ENCODE results near the gene PLEKHB1.

Gene PLEKHB1

GRCh38 chr11:73645972-73646631 lies at the start of gene PLEKHB1:
TSS of gene PLEKHB1 (plus strand) at chr11:73646581. CDS start at chr11:73646609, 28 bp downstream.
- intact Hi-C loops (cut with DNase I; ENCODE audit: low total_unique reads), result no loop called here
- DNase-seq, result no peak
- no peaks in the 10 kb centered on the region for H3K9me3 ChIP-seq
- H3K4me1 ChIP-seq, result peaks cover 0 to 13% (median 5%) of the 10 kb centered on the region in 4 donors
- no peak for TF ChIP-seq CTCF (IDR thresholded peaks at IDR 0.05)
- peak within 1 kb of the TSS; percentile 11 to 44 for H3K4me3 ChIP-seq
- no peak within 1 kb of the TSS for H3K27ac ChIP-seq
- peaks cover 0 to 12% of the 10 kb centered on the region in 2 donors for H3K27me3 ChIP-seq
- no peaks in the 10 kb centered on the region for H3K36me3 ChIP-seq

GRCh38 chr11:73597336-73597955 lies 48.9 kb upstream of the PLEKHB1 start:
- no peak for DNase-seq
- Histone ChIP-seq H3K9me3 (no peaks in the 10 kb centered on the region), H3K36me3 (no peaks in the 10 kb centered on the region), H3K4me1 (peaks cover 0 to 26% (median 13%) of the 10 kb centered on the region in 4 donors), H3K27ac (peak overlapping the region; percentile 80 to 88), H3K27me3 (no peaks in the 10 kb centered on the region), H3K4me3 (peak overlapping the region; percentile 83 to 99)
- TF ChIP-seq CTCF (IDR thresholded peaks at IDR 0.05), result no peak
- intact Hi-C loops (cut with DNase I; ENCODE audit: low total_unique reads), result no loop called here

GRCh38 chr11:73597956-73598718 lies 48.2 kb upstream of the PLEKHB1 start, which contains the start of gene FAM168A:
TSS of gene FAM168A (minus strand) at chr11:73598112. CDS start at chr11:73468474, 129,638 bp downstream.
- peak within 1 kb of the TSS; percentile 80 to 88 for H3K27ac ChIP-seq
- no peaks in the 10 kb centered on the region for H3K36me3 ChIP-seq
- no peaks in the 10 kb centered on the region for H3K9me3 ChIP-seq
- DNase-seq, result peak; percentile 95 to 97
- peaks cover 0 to 26% (median 13%) of the 10 kb centered on the region in 4 donors for H3K4me1 ChIP-seq
- H3K4me3 ChIP-seq, result peak within 1 kb of the TSS; percentile 83 to 99
- TF ChIP-seq CTCF (IDR thresholded peaks at IDR 0.05), result peak; percentile 34 to 43
- H3K27me3 ChIP-seq, result no peaks in the 10 kb centered on the region
- intact Hi-C loops (cut with DNase I; ENCODE audit: low total_unique reads), result no loop called here

GRCh38 chr11:73598719-73599379 lies 47.5 kb upstream of the PLEKHB1 start:
- H3K36me3 ChIP-seq, result no peaks in the 10 kb centered on the region
- H3K4me1 ChIP-seq, result peaks cover 0 to 26% (median 13%) of the 10 kb centered on the region in 4 donors
- H3K27me3 ChIP-seq, result no peaks in the 10 kb centered on the region
- peak overlapping the region; percentile 83 to 99 for H3K4me3 ChIP-seq
- peak overlapping the region; percentile 80 to 88 for H3K27ac ChIP-seq
- no peak for TF ChIP-seq CTCF (IDR thresholded peaks at IDR 0.05)
- DNase-seq, result no peak
- no peaks in the 10 kb centered on the region for H3K9me3 ChIP-seq
- intact Hi-C loops (cut with DNase I; ENCODE audit: low total_unique reads), result no loop called here

GRCh38 chr11:73612601-73613140 lies 33.7 kb upstream of the PLEKHB1 start:
- intact Hi-C loops (cut with DNase I; ENCODE audit: low total_unique reads), result no loop called here
- no peaks in the 10 kb centered on the region for H3K36me3 ChIP-seq
- TF ChIP-seq CTCF (IDR thresholded peaks at IDR 0.05), result no peak
- no peaks in the 10 kb centered on the region for H3K4me1 ChIP-seq
- H3K27me3 ChIP-seq, result no peaks in the 10 kb centered on the region
- no peak overlapping the region for H3K4me3 ChIP-seq
- no peak overlapping the region for H3K27ac ChIP-seq
- no peaks in the 10 kb centered on the region for H3K9me3 ChIP-seq
- no peak for DNase-seq
